Omental fat pad (tissue), 4 donors: Measurements from ENCODE around the gene EML1. TPM values are rescaled to one million over a fixed set of nuclear protein-coding genes. Genes with fewer than 3 reads are reported as not detected.

Experiments used
- ATAC-seq: fragments of 150-250 bp; one replicate; pipeline ENCODE4 v1.9.1; 2016; ENCODE audit warnings: mild to moderate bottlenecking, moderate library complexity; ENCODE audit not compliant: low FRiP score
- DNase-seq: peaks from one replicate; pipeline ENCODE4 v3.0.0-alpha.2; 2019; ENCODE audit warnings: low spot score
- total RNA-seq, 4 donors: library from RNA; depleted of rRNA; stranded (reverse); fragments of >200 nt; gene quantifications; one replicate each; pipeline ENCODE4 v1.1.0, GENCODE V29; 2016
- TF ChIP-seq, protein P1 (sequence below), 3 donors: fragments of 450-650 bp; IDR thresholded peaks; one replicate each; pipeline ENCODE4 v1.5.1; 2016 to 2017; ENCODE audit warnings: antibody characterized with exemption in 3 of 3, mild to moderate bottlenecking in 3 of 3, moderate library complexity in 2 of 3

EML1 gene
- total RNA-seq, 4 donors from 2014 or later = 33.2 to 88.0 (median 43.5) TPM

DNA sequence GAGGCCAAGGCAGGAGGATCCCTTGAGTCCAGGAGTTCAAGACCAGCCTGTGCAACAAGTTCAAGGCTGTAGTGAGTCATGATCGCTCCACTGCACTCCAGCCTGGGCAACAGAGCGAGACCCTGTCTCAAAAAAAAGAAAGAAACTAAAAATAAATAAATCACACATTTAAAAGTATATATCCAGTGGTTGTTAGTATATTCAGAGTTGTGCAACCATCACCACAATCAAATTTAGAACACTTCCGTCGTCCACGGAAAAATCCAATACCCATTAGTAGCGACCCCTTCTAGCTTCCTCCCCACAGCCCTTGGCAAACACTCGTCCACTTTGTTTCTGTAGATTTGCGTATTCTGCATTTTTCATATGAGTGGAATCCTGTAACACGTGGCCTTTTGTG is 44.7 kb upstream of the EML1 start:
- ATAC-seq (no peak), DNase-seq (no peak)
- TF ChIP-seq, protein P1, sequence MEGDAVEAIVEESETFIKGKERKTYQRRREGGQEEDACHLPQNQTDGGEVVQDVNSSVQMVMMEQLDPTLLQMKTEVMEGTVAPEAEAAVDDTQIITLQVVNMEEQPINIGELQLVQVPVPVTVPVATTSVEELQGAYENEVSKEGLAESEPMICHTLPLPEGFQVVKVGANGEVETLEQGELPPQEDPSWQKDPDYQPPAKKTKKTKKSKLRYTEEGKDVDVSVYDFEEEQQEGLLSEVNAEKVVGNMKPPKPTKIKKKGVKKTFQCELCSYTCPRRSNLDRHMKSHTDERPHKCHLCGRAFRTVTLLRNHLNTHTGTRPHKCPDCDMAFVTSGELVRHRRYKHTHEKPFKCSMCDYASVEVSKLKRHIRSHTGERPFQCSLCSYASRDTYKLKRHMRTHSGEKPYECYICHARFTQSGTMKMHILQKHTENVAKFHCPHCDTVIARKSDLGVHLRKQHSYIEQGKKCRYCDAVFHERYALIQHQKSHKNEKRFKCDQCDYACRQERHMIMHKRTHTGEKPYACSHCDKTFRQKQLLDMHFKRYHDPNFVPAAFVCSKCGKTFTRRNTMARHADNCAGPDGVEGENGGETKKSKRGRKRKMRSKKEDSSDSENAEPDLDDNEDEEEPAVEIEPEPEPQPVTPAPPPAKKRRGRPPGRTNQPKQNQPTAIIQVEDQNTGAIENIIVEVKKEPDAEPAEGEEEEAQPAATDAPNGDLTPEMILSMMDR (IDR thresholded peaks at IDR 0.05) = no peak

DNA sequence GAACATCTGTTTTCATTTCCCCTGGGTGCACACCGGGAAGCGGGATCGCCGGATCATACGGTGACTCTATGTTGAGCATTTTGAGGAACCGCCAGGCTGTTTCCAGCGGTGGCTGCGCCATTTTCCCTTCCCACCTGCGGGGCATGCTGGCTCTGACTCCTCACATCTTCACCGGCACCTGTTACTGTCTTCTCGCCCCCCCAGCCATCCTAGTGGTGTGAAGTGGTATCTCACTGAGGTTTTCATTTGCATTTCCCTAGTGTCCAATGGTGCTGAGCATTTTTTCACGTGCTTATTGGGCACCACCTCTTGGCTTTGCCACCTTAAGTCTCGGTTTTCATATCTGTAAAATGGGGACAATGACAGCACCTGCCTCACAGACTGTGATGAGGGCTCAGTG is 44.1 kb upstream of the EML1 start:
- TF ChIP-seq, protein P1 (IDR thresholded peaks at IDR 0.05) = no peak
- DNase-seq (no peak), ATAC-seq (no peak)

DNA sequence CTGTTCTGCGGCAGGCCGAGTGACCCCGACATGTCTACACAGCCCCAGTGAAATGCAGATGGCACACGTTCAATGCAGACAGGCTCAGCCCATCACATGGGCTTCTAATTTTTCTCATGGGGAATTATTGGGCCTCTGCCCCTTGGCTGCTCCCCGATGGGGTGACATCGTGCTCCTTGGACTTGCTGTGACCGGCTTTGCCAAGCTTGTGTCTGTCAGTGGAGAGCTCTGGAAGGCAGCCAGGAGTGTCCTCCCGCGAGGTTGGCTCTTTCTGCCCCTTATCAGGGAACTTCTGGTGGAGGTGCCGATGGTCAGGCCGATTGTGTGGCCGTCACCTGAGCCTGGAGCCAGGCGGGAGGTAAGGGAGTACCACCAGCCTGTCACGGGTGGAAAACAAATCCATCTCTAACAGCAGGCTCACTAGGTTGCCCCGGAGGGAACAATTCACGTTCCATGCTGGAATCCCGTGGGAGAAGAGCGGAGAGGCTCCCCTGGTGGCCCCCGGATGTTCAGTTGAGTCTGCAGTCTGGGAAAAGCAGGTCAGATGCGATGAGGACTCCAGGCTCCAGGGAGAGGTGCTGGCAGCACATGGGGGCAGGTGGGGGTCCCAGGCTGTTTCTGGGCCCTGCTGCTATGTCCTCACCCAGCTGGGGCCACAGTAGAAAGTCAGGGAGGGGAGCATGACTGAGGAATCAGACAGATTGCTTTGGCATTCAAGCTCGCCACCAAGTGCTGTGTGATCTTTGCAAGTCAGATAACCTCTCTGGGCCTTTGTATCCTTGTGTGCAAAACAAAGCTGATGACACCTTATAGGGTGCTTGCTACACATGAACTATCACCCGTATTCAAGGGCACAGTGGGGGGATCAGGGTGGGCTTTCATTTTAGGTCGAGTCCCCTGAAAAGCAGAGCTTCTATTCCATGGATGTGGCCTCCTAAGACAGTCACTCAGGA is 43.2 kb upstream of the EML1 start:
- TF ChIP-seq, protein P1 (IDR thresholded peaks at IDR 0.05) = no peak
- DNase-seq (no peak), ATAC-seq (no peak)

DNA sequence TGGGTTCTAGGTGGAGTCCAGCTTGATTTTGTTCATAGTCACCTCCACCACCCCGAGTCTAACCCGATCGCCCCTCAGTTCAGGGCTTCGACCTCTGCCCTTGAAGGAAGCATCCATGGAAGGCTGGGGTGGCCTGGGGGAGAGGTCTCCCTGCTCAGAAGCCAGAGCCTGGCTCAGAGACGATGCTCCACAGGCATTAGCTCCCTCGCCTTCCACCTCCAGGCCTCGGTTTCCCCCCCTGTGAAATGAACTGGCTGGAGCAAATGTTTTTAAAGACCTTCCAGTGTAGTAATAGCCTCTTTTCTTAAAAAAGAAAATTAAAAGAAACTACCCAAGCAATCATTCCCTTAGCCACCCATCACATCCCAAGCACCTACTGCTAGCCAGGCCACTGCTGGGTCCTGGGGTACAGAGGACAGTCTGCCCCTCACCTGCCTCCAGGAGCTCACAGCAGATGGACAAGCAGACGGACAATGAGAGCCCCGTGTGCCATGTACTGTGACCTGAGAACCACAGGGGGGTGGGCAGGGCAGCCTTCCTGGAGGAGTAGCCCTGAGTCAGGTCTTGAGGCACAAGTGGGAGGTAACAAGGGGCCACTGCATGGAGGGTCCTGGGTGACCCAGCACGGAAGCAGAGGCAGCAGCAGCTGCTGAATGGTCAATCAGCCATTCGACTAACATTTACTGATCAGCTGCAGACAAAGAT is 42.3 kb upstream of the EML1 start:
- TF ChIP-seq, protein P1 (IDR thresholded peaks at IDR 0.05) = no peak
- ATAC-seq (no peak), DNase-seq (no peak)

DNA sequence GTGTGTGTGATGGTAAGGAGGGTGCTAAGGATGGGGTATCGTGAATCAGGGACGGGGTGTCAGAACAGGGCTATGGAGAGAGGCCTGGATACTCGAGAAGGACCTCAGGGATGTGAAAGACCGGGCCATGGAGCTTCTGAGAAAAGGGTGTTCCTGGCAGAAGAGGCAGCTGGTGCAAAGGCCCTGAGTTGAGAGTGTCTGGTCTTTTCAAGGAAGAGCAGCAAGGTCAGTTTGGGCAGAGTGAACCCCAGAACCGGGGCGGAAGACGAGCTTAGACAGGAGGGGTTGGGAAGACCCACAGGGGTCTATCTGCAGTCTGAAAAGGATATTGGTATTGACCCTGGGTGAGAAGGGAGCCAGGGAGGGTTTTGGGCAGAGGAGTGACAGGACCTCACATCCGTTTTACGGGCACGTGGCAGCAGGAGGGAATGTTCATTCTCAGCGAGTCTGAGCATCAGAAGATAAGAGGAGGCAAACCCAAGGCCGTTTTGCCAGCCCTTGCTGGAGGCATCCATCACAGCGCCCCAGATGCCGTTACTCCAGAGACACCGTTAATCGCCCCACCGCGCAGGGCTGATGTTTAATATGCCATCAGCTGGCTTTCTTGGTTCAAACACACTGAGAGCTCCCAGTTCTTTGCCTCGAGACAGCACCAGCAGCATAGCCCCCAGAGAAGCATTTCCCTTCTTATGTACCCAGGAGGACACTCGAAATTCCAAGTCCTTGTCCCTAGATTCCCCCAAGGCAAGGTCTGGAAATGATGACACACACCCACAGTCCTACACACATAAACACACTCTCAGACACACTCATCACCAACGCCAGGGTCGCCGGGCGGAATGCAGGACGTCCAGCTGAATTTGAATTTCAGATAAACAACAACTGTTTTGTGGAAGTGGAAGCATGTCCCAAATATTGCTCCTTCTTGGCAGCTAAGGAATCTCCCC is 41.4 kb upstream of the EML1 start:
- TF ChIP-seq, protein P1 (IDR thresholded peaks at IDR 0.05) = no peak
- no peak for ATAC-seq
- no peak for DNase-seq

DNA sequence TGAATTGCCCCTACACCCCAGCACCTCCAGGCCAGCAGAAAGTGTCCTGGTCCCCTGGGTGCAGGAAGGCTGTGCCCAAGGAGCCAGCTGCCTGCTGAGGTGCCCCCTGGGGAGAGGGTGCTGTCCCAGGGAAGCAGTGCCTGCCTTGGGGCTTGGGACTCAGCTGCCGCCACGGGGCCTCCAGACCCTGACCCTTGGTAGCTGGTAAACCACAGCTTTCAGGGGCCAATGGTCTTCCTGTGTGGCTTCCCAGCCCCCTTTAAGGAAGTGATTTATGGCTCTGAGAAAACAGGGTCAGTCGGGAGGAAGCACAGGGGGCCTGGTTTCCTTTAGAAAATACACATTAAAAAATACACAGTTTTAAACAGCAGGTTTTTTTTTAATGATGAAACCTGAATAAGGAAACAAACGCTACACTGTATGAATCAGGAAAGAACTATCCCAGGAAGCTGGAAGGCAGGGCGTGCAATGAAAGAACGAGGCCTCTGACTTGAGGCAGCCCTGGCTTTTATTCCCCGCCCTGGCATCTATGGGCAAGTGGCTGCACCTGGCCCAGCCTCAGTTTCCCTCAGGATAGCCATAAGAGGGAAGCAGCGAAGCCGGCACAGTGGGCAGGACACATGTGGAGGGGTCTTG is 40.6 kb upstream of the EML1 start:
- ATAC-seq (no peak), DNase-seq (no peak)
- TF ChIP-seq, protein P1 (IDR thresholded peaks at IDR 0.05) = no peak
